Parathyroid adenoma (tissue), 2 donors: ENCODE measurements around the gene ABCB1.

Experiments used
- H2AFZ ChIP-seq: fragments of 300-600 bp; sonication (generic); one replicate; pipeline ENCODE4 v1.7.0; 2017; ENCODE audit warnings: antibody characterized with exemption, mild to moderate bottlenecking
- H3K27ac ChIP-seq: fragments of 300-600 bp; sonication (generic); one replicate; pipeline ENCODE4 v1.7.0; 2017
- H3K27me3 ChIP-seq: fragments of 300-600 bp; sonication (generic); one replicate; pipeline ENCODE4 v1.7.0; 2017; ENCODE audit warnings: low read length; ENCODE audit not compliant: control insufficient read depth, insufficient read depth
- H3K36me3 ChIP-seq: fragments of 300-600 bp; sonication (generic); one replicate; pipeline ENCODE4 v1.7.0; 2017; ENCODE audit warnings: low read length; ENCODE audit not compliant: control insufficient read depth, insufficient read depth
- H3K4me1 ChIP-seq: fragments of 300-600 bp; sonication (generic); one replicate; pipeline ENCODE4 v1.7.0; 2017; ENCODE audit warnings: control low read depth
- H3K4me2 ChIP-seq: fragments of 300-600 bp; sonication (generic); one replicate; pipeline ENCODE4 v1.7.0; 2017; ENCODE audit warnings: low read length
- H3K4me3 ChIP-seq: fragments of 300-600 bp; sonication (generic); one replicate; pipeline ENCODE4 v1.7.0; 2017; ENCODE audit warnings: low read depth, low read length
- H3K79me2 ChIP-seq: fragments of 300-600 bp; sonication (generic); one replicate; pipeline ENCODE4 v1.7.0; 2017; ENCODE audit warnings: control low read depth
- H3K9ac ChIP-seq: fragments of 300-600 bp; sonication (generic); one replicate; pipeline ENCODE4 v1.7.0; 2017; ENCODE audit warnings: mild to moderate bottlenecking
- H3K9me3 ChIP-seq: fragments of 300-600 bp; sonication (generic); one replicate; pipeline ENCODE4 v1.7.0; 2017; ENCODE audit warnings: low read length; ENCODE audit not compliant: control insufficient read depth
- CTCF ChIP-seq: fragments of 300-600 bp; sonication (generic); IDR thresholded peaks from one replicate; pipeline ENCODE4 v1.7.0; 2017; ENCODE audit warnings: antibody characterized with exemption, mild to moderate bottlenecking
- donor health status: primary hyperparathyroidism.

ABCB1 gene

DNA sequence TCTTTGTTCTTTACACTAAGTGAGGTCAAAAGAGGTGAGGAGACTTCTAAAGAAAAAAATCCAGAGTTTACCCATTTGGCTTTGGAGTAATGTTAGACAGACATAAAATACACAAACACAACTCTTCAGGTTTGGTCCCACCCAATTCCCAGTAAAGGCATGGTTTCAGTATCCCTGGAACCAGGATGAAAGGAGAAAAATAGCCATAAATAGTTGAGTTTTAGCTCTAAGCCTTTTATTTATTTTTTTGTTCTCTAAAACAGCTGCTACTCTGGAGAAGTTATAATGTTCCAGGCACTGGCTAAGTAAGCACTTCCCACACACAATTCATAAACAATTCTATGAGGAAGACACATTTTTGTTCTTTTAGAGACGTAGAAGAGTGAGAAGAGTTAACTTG is 4.0 kb downstream of the ABCB1 start:
- TF ChIP-seq CTCF: no peak
- Histone ChIP-seq H3K4me3 (no peak overlapping the region), H3K27me3 (no peaks in the 10 kb centered on the region), H3K4me2 (no peak overlapping the region), H3K27ac (no peak overlapping the region), H2AFZ (no peak overlapping the region), H3K36me3 (no peaks in the 10 kb centered on the region), H3K4me1 (no peaks in the 10 kb centered on the region), H3K9ac (no peak overlapping the region), H3K79me2 (no peaks in the 10 kb centered on the region), H3K9me3 (no peaks in the 10 kb centered on the region)

GRCh38 chr7:87596136-87596535 is 4.5 kb downstream of the ABCB1 start:
- TF ChIP-seq CTCF: no peak
- Histone ChIP-seq H3K9me3 (no peaks in the 10 kb centered on the region), H3K79me2 (no peaks in the 10 kb centered on the region), H3K36me3 (no peaks in the 10 kb centered on the region), H3K4me3 (no peak overlapping the region), H3K4me2 (no peak overlapping the region), H2AFZ (no peak overlapping the region), H3K9ac (no peak overlapping the region), H3K4me1 (no peaks in the 10 kb centered on the region), H3K27ac (no peak overlapping the region), H3K27me3 (no peaks in the 10 kb centered on the region)

GRCh38 chr7:87592300-87592699 is 8.4 kb downstream of the ABCB1 start:
- H3K9me3 ChIP-seq: no peaks in the 10 kb centered on the region
- no peaks in the 10 kb centered on the region for H3K27me3 ChIP-seq
- TF ChIP-seq CTCF: no peak
- H3K4me3 ChIP-seq: no peak overlapping the region
- H3K4me2 ChIP-seq: no peak overlapping the region
- H3K27ac ChIP-seq: no peak overlapping the region
- H3K9ac ChIP-seq: no peak overlapping the region
- no peaks in the 10 kb centered on the region for H3K36me3 ChIP-seq
- no peaks in the 10 kb centered on the region for H3K4me1 ChIP-seq
- H3K79me2 ChIP-seq: no peaks in the 10 kb centered on the region
- H2AFZ ChIP-seq: no peak overlapping the region

DNA sequence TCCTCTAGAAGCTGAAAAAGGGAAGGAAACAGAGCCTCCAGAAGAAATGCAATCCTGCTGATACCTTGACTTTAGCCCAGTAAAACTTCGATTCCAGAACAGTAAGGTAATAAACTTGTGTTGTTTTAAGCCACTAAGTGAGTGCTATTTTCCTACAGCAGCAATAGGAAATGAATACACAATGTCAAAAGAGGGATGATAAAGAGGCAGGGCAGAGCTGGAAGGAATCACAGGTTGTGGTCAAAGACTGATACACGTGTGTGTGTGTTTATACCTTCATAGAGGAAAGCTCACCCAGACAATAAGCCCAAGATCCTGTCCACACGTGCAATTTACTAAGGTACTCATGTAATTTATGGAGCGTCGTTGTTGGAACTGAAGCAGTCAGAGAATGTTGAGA is 9.5 kb downstream of the ABCB1 start:
- Histone ChIP-seq H3K4me1 (no peaks in the 10 kb centered on the region), H3K27me3 (no peaks in the 10 kb centered on the region), H3K36me3 (no peaks in the 10 kb centered on the region), H3K4me3 (no peak overlapping the region), H2AFZ (no peak overlapping the region), H3K9me3 (no peaks in the 10 kb centered on the region), H3K4me2 (no peak overlapping the region), H3K27ac (no peak overlapping the region), H3K79me2 (no peaks in the 10 kb centered on the region), H3K9ac (no peak overlapping the region)
- TF ChIP-seq CTCF: no peak

- Histone ChIP-seq H3K27me3 (no peaks in the 10 kb centered on the region), H3K9me3 (no peaks in the 10 kb centered on the region), H3K4me2 (no peak overlapping the region), H3K27ac (no peak overlapping the region), H3K4me1 (no peaks in the 10 kb centered on the region), H3K4me3 (no peak overlapping the region), H3K9ac (no peak overlapping the region), H2AFZ (no peak overlapping the region), H3K79me2 (no peaks in the 10 kb centered on the region), H3K36me3 (no peaks in the 10 kb centered on the region)
- TF ChIP-seq CTCF: no peak
Measured at GRCh38 chr7:87590578-87590977, 10.1 kb downstream of the ABCB1 start.
